ENCODE data around the gene LYSMD4.
"Not testable (repeated sequence)": the region's sequence is repeated elsewhere in the genome, so short reads cannot be mapped to it uniquely, and the experiment has no call there.

The LYSMD4 gene

DNA sequence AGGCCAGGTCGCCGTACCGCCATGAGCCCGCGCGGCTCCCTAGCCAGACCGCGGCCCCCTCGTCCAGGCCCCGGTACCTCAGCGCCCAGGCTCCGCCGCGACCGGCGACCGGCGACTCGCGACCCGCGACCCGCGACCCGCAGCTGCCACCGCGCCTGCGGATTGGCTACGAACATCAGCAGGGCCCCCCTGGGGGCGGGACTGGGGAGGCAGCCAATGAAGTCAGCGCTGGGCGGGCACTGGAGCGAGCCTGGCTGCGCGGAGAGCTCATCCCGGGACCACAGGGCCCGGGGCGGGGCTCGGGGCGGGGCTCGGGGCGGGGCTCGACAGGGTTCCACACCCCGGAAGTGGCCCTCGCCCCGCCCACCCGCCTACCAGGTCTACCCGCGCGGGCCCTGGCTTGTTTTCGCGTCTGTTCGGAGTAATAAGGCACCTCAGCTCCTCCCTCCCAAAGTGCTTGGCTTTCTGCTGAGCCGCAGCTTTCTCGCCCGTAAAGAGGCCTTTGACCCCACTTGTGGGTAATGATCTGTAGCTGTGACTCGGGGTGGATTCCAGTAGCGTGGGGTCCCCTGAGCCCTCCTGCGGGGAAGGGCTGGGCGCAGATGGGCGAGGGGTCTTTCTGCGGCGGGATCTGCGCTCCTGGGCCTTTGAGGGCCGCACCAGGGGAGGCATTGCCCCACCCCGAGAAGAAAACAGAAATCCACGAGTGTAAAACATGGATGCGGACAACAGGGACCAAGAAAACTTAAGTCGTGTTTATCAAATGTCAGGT, at the start of gene LYSMD4:
Gene LYSMD4, minus strand, starts transcription at position 170 of the 772 bp plus-strand sequence. CDS start 1,438 bp downstream, outside the sequence.
- peak; percentile 80 for DNase-seq (ENCODE audit: low read depth)
- H3K4me3 ChIP-seq (ENCODE audit: low read depth, low read length), result peak within 1 kb of the TSS; percentile 87
- TF ChIP-seq, protein P1, sequence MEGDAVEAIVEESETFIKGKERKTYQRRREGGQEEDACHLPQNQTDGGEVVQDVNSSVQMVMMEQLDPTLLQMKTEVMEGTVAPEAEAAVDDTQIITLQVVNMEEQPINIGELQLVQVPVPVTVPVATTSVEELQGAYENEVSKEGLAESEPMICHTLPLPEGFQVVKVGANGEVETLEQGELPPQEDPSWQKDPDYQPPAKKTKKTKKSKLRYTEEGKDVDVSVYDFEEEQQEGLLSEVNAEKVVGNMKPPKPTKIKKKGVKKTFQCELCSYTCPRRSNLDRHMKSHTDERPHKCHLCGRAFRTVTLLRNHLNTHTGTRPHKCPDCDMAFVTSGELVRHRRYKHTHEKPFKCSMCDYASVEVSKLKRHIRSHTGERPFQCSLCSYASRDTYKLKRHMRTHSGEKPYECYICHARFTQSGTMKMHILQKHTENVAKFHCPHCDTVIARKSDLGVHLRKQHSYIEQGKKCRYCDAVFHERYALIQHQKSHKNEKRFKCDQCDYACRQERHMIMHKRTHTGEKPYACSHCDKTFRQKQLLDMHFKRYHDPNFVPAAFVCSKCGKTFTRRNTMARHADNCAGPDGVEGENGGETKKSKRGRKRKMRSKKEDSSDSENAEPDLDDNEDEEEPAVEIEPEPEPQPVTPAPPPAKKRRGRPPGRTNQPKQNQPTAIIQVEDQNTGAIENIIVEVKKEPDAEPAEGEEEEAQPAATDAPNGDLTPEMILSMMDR (IDR thresholded peaks at IDR 0.05; ENCODE audit: low read depth, low read length, missing control alignments), result no peak

DNA sequence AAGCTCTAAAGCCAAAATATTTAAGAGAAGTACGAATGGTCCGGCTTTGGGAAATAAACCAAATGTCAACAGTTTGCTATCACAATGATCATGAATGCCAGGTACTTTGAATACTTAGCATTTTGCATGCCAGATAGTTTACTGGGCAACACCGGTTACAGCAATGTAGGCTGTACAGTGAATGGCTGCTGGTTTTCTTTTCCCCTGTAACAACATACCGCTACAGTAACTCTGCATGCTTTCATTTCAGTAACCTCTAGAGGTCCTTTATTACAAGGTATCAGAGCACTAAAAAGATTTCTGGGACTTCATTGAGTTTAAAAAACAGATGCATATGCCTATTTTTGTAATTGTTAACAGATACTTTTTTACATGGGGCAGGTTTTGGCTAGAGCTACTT, 48.8 kb upstream of the LYSMD4 start:
- not testable (repeated sequence) for H3K4me3 ChIP-seq (ENCODE audit: low read depth, low read length); DNase-seq (ENCODE audit: low read depth)

DNA sequence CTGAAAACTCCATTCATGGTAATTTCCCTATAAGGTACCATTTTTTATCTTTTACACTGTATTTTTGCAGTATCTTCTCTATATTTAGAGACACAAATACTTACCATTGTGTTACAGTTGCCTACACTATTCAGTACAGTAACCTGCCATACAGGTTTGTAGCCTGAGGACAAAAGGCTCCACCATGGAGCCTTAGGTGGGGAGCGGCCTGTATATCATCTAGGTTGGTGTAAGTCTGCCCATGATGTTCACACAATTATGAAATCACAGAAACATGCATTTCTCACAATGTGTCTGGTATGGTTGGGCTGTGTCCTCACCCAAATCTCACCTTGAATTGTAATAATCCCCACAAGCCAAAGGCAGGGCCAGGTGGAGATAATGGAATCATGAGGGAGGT, 43.9 kb upstream of the LYSMD4 start:
- H3K4me3 ChIP-seq (ENCODE audit: low read depth, low read length), result no peak overlapping the region
- DNase-seq (ENCODE audit: low read depth), result no peak
- TF ChIP-seq, protein P1 (IDR thresholded peaks at IDR 0.05; ENCODE audit: low read depth, low read length, missing control alignments), result no peak

DNA sequence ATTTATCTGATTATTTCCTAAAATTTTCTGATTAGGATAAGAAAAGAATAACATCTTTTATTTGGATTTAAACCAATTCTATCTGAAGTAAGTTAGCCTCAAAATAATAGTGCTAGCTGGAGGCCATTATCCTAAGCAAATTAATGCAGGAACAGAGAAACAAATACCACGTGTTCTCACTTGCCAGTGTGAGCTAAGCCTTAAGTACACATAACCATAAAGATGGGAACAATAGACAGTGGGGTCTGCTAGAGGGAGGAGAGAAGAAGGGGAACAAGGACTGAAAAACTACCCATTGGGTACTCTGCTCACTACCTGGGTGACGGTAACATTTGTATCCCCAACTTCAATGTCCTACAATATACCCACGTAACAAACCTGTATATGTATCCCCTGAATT, 31.3 kb upstream of the LYSMD4 start:
- H3K4me3 ChIP-seq (ENCODE audit: low read depth, low read length), result no peak overlapping the region
- TF ChIP-seq, protein P1 (IDR thresholded peaks at IDR 0.05; ENCODE audit: low read depth, low read length, missing control alignments), result no peak
- DNase-seq (ENCODE audit: low read depth), result no peak

DNA sequence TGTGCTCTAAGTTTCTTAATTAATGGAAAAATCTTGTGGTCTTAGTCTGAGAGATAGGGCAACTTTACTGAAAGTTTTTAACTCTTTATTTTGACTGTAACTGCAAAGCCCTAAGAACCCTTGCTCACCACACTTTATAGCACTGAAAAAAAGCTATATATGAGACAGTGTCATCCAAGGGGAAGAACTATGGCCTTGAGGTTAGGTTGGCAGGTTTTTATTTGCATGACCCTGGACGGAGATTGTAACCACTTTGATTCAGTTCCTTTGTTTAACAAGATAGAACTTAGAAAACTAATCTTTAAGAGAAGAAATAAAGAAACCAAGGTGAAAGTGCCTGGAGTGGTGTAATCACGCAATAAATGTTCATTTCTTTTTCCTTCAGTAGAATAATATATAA, 30.6 kb upstream of the LYSMD4 start:
- no peak overlapping the region for H3K4me3 ChIP-seq (ENCODE audit: low read depth, low read length)
- DNase-seq (ENCODE audit: low read depth), result no peak
- TF ChIP-seq, protein P1 (IDR thresholded peaks at IDR 0.05; ENCODE audit: low read depth, low read length, missing control alignments), result no peak

DNA sequence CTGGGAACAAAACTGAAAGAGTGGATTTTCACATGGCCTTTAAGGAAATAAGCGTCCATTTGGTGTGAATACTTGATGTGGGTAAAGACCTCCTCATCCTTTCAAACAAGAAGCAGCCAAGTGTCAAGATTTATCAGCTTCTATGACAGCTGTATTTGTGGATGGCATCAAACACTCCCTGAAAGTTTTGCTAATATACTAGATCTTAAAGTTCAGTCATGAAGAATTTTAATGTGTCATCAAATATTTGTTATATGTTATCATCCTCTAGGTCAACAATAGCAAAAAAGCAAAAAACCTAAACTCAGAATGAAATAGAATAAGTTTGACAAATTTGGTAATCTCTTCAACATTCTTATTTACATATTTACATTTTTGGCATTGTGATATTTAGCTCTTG, 29.1 kb upstream of the LYSMD4 start:
- H3K4me3 ChIP-seq (ENCODE audit: low read depth, low read length), result no peak overlapping the region
- TF ChIP-seq, protein P1 (IDR thresholded peaks at IDR 0.05; ENCODE audit: low read depth, low read length, missing control alignments), result no peak
- DNase-seq (ENCODE audit: low read depth), result no peak

DNA sequence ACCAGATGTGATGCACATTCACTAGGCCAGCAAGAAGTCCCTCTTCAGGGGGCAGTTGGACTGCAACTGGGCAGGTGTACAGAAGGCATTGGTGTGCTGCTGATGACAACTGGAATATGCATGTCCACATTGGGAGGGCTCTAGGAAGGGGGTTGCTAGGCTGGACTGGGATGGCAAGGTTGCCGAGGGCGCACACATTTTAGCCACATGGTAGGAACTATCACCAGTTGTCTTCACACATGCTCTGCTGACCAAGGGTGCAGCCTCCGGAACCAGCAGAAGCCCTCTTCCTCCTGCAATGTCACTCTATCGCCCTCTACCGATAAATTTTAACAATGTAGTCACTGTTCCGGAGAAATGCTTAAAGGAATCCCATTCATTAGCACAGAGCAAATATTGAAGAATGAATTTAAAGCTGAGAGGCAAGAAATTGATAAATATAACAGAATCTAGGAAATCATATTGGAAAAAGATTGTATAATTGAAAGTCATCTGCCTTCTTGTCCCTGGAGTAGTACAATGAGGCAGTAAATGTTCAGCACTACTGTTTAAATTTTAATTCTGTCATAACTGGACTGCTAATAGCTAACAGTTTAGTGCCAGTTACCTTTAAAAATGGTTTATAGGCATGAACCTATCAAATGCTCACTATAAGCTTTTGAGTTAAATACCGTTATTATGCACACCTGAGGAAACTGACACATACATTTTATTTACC, 22.6 kb upstream of the LYSMD4 start:
- peak; percentile 45 for DNase-seq (ENCODE audit: low read depth)
- H3K4me3 ChIP-seq (ENCODE audit: low read depth, low read length), result no peak overlapping the region
- TF ChIP-seq, protein P1 (IDR thresholded peaks at IDR 0.05; ENCODE audit: low read depth, low read length, missing control alignments), result peak; percentile 76

Measured in GM12864 (cell line).